ENCODE measurements around the gene CFAP92.

CFAP92 gene

GRCh38 chr3:128984596-128984995 is 9.3 kb downstream of the CFAP92 start:
- DNase-seq, result no peak

GRCh38 chr3:128983293-128984069 is 10.4 kb downstream of the CFAP92 start:
- no peak for DNase-seq

- DNase-seq, result no peak
Observed at GRCh38 chr3:128975276-128975675, 18.6 kb downstream of the CFAP92 start.

GRCh38 chr3:128973988-128974564 is 19.8 kb downstream of the CFAP92 start:
- no peak for DNase-seq

GRCh38 chr3:128971421-128972100 is 22.3 kb downstream of the CFAP92 start:
- no peak for DNase-seq

GRCh38 chr3:128970740-128971047 is 23.2 kb downstream of the CFAP92 start:
- DNase-seq, result no peak

GRCh38 chr3:128969993-128970739 is 23.7 kb downstream of the CFAP92 start:
- peak; percentile 83 for DNase-seq

- no peak for DNase-seq
Observed at GRCh38 chr3:128967748-128968355, 26.0 kb downstream of the CFAP92 start.

GRCh38 chr3:128965818-128966217 is 28.1 kb downstream of the CFAP92 start:
- no peak for DNase-seq

GRCh38 chr3:128965280-128965679 is 28.6 kb downstream of the CFAP92 start:
- DNase-seq, result no peak

- DNase-seq, result no peak
Observed at GRCh38 chr3:128956440-128956839, 37.4 kb downstream of the CFAP92 start.

- no peak for DNase-seq
Observed at GRCh38 chr3:128950223-128950938, 43.5 kb downstream of the CFAP92 start.

GRCh38 chr3:128949158-128949557 is 44.7 kb downstream of the CFAP92 start:
- no peak for DNase-seq

- DNase-seq, result no peak
Observed at GRCh38 chr3:128946411-128946810, 47.5 kb downstream of the CFAP92 start.

- no peak for DNase-seq
Observed at GRCh38 chr3:128945878-128946175, 48.0 kb downstream of the CFAP92 start.

- DNase-seq, result no peak
Observed at GRCh38 chr3:128945041-128945877, 48.6 kb downstream of the CFAP92 start.

GRCh38 chr3:128942161-128942952 is 51.5 kb downstream of the CFAP92 start:
- DNase-seq, result no peak

- no peak for DNase-seq
Observed at GRCh38 chr3:128940252-128940651, 53.6 kb downstream of the CFAP92 start.

GRCh38 chr3:128936341-128936740 is 57.5 kb downstream of the CFAP92 start:
- no peak for DNase-seq

- DNase-seq, result no peak
Observed at GRCh38 chr3:128935922-128936321, 58.0 kb downstream of the CFAP92 start.

- DNase-seq, result peak; percentile 10
Observed at GRCh38 chr3:128933922-128934253, 60.0 kb downstream of the CFAP92 start.

Measured in activated effector memory CD4-positive, alpha-beta T cell treated with anti-CD3 and anti-CD28 coated beads, Interleukin-2, amount 50 U/mL, for 16 hours (primary cell).